SK-N-SH (cell line): ENCODE results near the gene PHETA2. TPM values are rescaled to one million over a fixed set of nuclear protein-coding genes. Genes with fewer than 3 reads are reported as not detected.
"Not testable (repeated sequence)": the region's sequence is repeated elsewhere in the genome, so short reads cannot be mapped to it uniquely, and the experiment has no call there.

Source experiments
- CTCF ChIA-PET: fragments of 300-600, 350-600 bp; formaldehyde crosslinking; extraction: SDS; loops from one replicate; lab custom pipeline; 2021; lab: Yijun Ruan, JAX
- POLR2A ChIA-PET: fragments of 350-600 bp; sonication (Branson Sonifier 250); formaldehyde crosslinking; extraction: SDS; loops from one replicate; lab custom pipeline; 2020; ENCODE audit warnings: antibody characterized with exemption, inconsistent platforms; lab: Yijun Ruan, JAX
- DNase-seq: peaks from one replicate; pipeline ENCODE4 v3.0.0; 2012
- H2AFZ ChIP-seq: fragments of 200-600 bp; sonication (generic); 2 replicates; pipeline ENCODE4 v1.8.1; 2016; ENCODE audit warnings: antibody characterized with exemption, mild to moderate bottlenecking, low read depth
- H3F3A ChIP-seq: fragments of 200-600 bp; sonication (generic); replicated peaks from 2 replicates; pipeline ENCODE3; 2016; ENCODE audit warnings: antibody characterized with exemption, mild to moderate bottlenecking; ENCODE audit not compliant: insufficient read depth
- H3K27ac ChIP-seq, 2 experiments: fragments of 200-500 bp in 1 of 2; fragments of 200-600 bp in 1 of 2; sonication (Bioruptor generic) in 1 of 2; sonication (generic), shearing (Covaris generic) in 1 of 2; 2 replicates each; pipeline versions ENCODE4 v1.5.1 to v1.6.1; 2014 to 2016; ENCODE audit warnings: low read depth in 2 of 2, inconsistent platforms in 1 of 2, low read length in 1 of 2, mild to moderate bottlenecking in 1 of 2, mixed read lengths in 1 of 2
- H3K27me3 ChIP-seq: fragments of 200-600 bp; sonication (generic), shearing (Covaris generic); 2 replicates; pipeline ENCODE4 v1.6.1; 2016; ENCODE audit warnings: mixed run types; ENCODE audit not compliant: insufficient read depth
- H3K36me3 ChIP-seq, 2 experiments: fragments of 200-500 bp in 1 of 2; fragments of 200-600 bp in 1 of 2; sonication (Bioruptor generic) in 1 of 2; sonication (generic) in 1 of 2; replicated peaks in 1 of 2; 2 replicates each; pipeline versions ENCODE3 to v1.5.1; 2014 to 2016; ENCODE audit warnings: low read length in 1 of 2, mild to moderate bottlenecking in 1 of 2; ENCODE audit not compliant: insufficient read depth in 2 of 2, control insufficient read depth in 1 of 2
- H3K4me1 ChIP-seq, 2 experiments: fragments of 200-500 bp in 1 of 2; fragments of 200-600 bp in 1 of 2; sonication (Bioruptor generic) in 1 of 2; sonication (generic), shearing (Covaris generic) in 1 of 2; 2 replicates each; pipeline versions ENCODE4 v1.5.1 to v1.6.1; 2014 to 2016; ENCODE audit warnings: low read depth in 1 of 2, low read length in 1 of 2, mixed run types in 1 of 2; ENCODE audit not compliant: insufficient read depth in 2 of 2, control insufficient read depth in 1 of 2
- H3K4me2 ChIP-seq: fragments of 200-600 bp; sonication (generic), shearing (Covaris generic); 2 replicates; pipeline ENCODE4 v1.6.1; 2017; ENCODE audit warnings: mixed run types
- H3K4me3 ChIP-seq, 2 experiments: fragments of 200-500 bp in 1 of 2; fragments of 200-600 bp in 1 of 2; sonication (Bioruptor generic) in 1 of 2; sonication (generic), shearing (Covaris generic) in 1 of 2; 2 replicates each; pipeline versions ENCODE4 v1.5.1 to v1.8.1; 2014 to 2016; ENCODE audit warnings: low read depth in 2 of 2, inconsistent platforms in 1 of 2, low read length in 1 of 2, mild to moderate bottlenecking in 1 of 2, mixed read lengths in 1 of 2, moderate library complexity in 1 of 2
- H3K79me2 ChIP-seq: fragments of 200-600 bp; sonication (generic); 2 replicates; pipeline ENCODE4 v1.8.1; 2017; ENCODE audit warnings: mild to moderate bottlenecking; ENCODE audit not compliant: insufficient read depth
- H3K9ac ChIP-seq: fragments of 200-600 bp; sonication (generic); 2 replicates; pipeline ENCODE4 v1.6.1; 2017; ENCODE audit warnings: mixed run types
- H3K9me2 ChIP-seq: fragments of 200-600 bp; sonication (generic); 2 replicates; pipeline ENCODE4 v1.6.1; 2017; ENCODE audit warnings: mixed run types
- H3K9me3 ChIP-seq: fragments of 200-600 bp; sonication (generic); 2 replicates; pipeline ENCODE4 v1.6.1; 2017; ENCODE audit warnings: mixed run types, mild to moderate bottlenecking, moderate library complexity
- H4K20me1 ChIP-seq: fragments of 200-600 bp; sonication (generic); 2 replicates; pipeline ENCODE4 v1.6.1; 2017; ENCODE audit warnings: mild to moderate bottlenecking, mixed run types; ENCODE audit not compliant: insufficient read depth
- CHD2 ChIP-seq: fragments of 150-350 bp; IDR thresholded peaks from 2 replicates; pipeline ENCODE4 v1.6.1; 2018; ENCODE audit warnings: low read length; ENCODE audit not compliant: partially characterized antibody
- EP300 ChIP-seq, 2 experiments: IDR thresholded peaks; 2 replicates each; pipeline versions ENCODE4 v1.4.0 to v1.6.1; 2012; ENCODE audit warnings: borderline replicate concordance in 1 of 2, low read depth in 1 of 2, low read length in 1 of 2
- FOSL2 ChIP-seq: IDR thresholded peaks from 2 replicates; pipeline ENCODE4 v1.4.0; 2012; ENCODE audit warnings: low read depth, mild to moderate bottlenecking, moderate library complexity, borderline replicate concordance
- FOXJ3 ChIP-seq: sonication (generic); formaldehyde crosslinking; IDR thresholded peaks from 2 replicates; pipeline ENCODE4 v1.5.1; 2020; ENCODE audit warnings: mild to moderate bottlenecking, missing genetic modification reagents
- GATA2 ChIP-seq: sonication (generic); formaldehyde crosslinking; IDR thresholded peaks from 2 replicates; pipeline ENCODE4 v1.5.0; 2020; ENCODE audit warnings: mild to moderate bottlenecking, missing genetic modification reagents
- JUND ChIP-seq: IDR thresholded peaks from 2 replicates; pipeline ENCODE4 v1.4.0; 2012
- MXI1 ChIP-seq: IDR thresholded peaks from 2 replicates; pipeline ENCODE4 v1.6.1; 2012; ENCODE audit warnings: mild to moderate bottlenecking, low read depth, low read length, improper control_type of control experiment
- NFIC ChIP-seq: IDR thresholded peaks from 2 replicates; pipeline ENCODE4 v1.4.0; 2012; ENCODE audit warnings: borderline replicate concordance
- POLR2AphosphoS5 ChIP-seq: IDR thresholded peaks from 2 replicates; pipeline ENCODE4 v1.6.1; 2012; ENCODE audit warnings: low read depth, low read length
- RAD21 ChIP-seq: IDR thresholded peaks from 2 replicates; pipeline ENCODE4 v1.6.1; 2012; ENCODE audit warnings: mild to moderate bottlenecking, low read length
- RCOR1 ChIP-seq: fragments of 150-350 bp; IDR thresholded peaks from 2 replicates; pipeline ENCODE4 v1.6.1; 2017; ENCODE audit warnings: antibody characterized with exemption, low read length
- RXRA ChIP-seq: IDR thresholded peaks from 2 replicates; pipeline ENCODE4 v1.4.0; 2012; ENCODE audit warnings: low read depth, mild to moderate bottlenecking, borderline replicate concordance
- SIN3A ChIP-seq: IDR thresholded peaks from 2 replicates; pipeline ENCODE4 v1.6.1; 2012; ENCODE audit warnings: low read depth, mild to moderate bottlenecking, low read length, moderate library complexity, borderline replicate concordance
- SMC3 ChIP-seq: IDR thresholded peaks from 2 replicates; pipeline ENCODE4 v1.6.1; 2012; ENCODE audit warnings: low read depth, low read length, improper control_type of control experiment
- TCF12 ChIP-seq: IDR thresholded peaks from 2 replicates; pipeline ENCODE4 v1.4.0; 2012
- TEAD4 ChIP-seq: IDR thresholded peaks from 2 replicates; pipeline ENCODE4 v1.4.0; 2012; ENCODE audit warnings: mild to moderate bottlenecking, borderline replicate concordance; ENCODE audit not compliant: insufficient read depth
- WGBS: methylation state at CpG from one replicate; pipeline ENCODE4 v1.1.6; 2017; ENCODE audit warnings: low lambda C conversion rate; 5-methylcytosine and 5-hydroxymethylcytosine counted together
- polyA plus RNA-seq, 3 experiments: library from polyadenylated mRNA; depleted of rRNA; stranded (reverse); fragments of >200 nt; gene quantifications; 2 replicates each; pipeline ENCODE4 v1.2.3, GENCODE V29; 2012
- TF ChIP-seq, protein P1 (sequence below): IDR thresholded peaks from 2 replicates; pipeline ENCODE4 v1.4.0; 2012; ENCODE audit warnings: low read depth, borderline replicate concordance
- TF ChIP-seq, protein P2 (sequence below): IDR thresholded peaks from 2 replicates; pipeline ENCODE4; 2012
- TF ChIP-seq, protein P3 (sequence below): IDR thresholded peaks from 2 replicates; pipeline ENCODE4 v1.4.0; 2012; ENCODE audit warnings: low read depth

PHETA2 gene
- polyA plus RNA-seq, 1 of the 3 experiments (the other 2 are of a cell fraction) = 0.05 TPM

DNA sequence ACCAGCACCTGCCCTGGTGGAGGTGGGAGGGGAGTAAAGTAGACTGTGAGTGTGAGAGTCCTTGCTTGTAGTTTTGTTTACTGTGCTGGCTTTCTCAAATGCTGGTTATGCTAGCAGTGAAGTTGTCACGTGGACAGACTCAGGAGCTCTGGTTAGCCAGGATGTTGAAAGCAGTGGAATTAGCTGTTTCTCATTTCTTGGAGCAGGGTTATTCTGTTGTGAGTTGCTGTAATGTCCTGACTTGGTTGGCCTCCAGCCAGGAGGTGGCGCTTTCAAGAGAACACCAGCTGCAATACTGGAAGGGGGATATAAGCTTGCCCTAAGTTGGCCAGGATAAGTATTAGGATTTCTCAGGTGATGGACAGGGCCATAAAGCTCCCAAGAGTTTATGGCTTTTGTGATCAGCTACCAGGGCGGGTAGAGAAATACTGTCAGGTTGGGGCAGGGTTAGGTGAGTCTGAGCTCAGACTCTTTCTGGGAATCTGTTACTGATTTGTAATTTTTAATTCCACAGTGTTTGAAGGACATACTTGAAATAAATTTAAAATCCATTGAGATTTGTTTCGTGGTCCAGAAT is 42.9 kb downstream of the PHETA2 start:
- no peaks in the 10 kb centered on the region for H3K9me3 ChIP-seq
- no peaks in the 10 kb centered on the region for H3K9me2 ChIP-seq
- no peaks in the 10 kb centered on the region for H4K20me1 ChIP-seq
- H3K36me3 ChIP-seq = no peaks in the 10 kb centered on the region
- 85% methylated on average over 2 of the region's 4 CpGs for WGBS
- no peak overlapping the region for H3K4me3 ChIP-seq
- H3K27ac ChIP-seq = no peak overlapping the region
- H3K79me2 ChIP-seq = no peaks in the 10 kb centered on the region
- H3K27me3 ChIP-seq = no peaks in the 10 kb centered on the region
- POLR2A ChIA-PET = no interaction called here
- DNase-seq = no peak
- H2AFZ ChIP-seq = no peak overlapping the region
- no peak overlapping the region for H3K4me2 ChIP-seq
- H3K9ac ChIP-seq = no peak overlapping the region
- no peaks in the 10 kb centered on the region for H3K4me1 ChIP-seq
- no peak for TF ChIP-seq TCF12
- TF ChIP-seq MXI1 = no peak
- no peak for TF ChIP-seq RAD21
- no peak for TF ChIP-seq RXRA
- TF ChIP-seq TEAD4 = no peak
- no peak for TF ChIP-seq EP300 (IDR thresholded peaks at IDR 0.05; ENCODE audit: borderline replicate concordance in 1 of 2, low read depth in 1 of 2, low read length in 1 of 2)
- TF ChIP-seq, protein P1, sequence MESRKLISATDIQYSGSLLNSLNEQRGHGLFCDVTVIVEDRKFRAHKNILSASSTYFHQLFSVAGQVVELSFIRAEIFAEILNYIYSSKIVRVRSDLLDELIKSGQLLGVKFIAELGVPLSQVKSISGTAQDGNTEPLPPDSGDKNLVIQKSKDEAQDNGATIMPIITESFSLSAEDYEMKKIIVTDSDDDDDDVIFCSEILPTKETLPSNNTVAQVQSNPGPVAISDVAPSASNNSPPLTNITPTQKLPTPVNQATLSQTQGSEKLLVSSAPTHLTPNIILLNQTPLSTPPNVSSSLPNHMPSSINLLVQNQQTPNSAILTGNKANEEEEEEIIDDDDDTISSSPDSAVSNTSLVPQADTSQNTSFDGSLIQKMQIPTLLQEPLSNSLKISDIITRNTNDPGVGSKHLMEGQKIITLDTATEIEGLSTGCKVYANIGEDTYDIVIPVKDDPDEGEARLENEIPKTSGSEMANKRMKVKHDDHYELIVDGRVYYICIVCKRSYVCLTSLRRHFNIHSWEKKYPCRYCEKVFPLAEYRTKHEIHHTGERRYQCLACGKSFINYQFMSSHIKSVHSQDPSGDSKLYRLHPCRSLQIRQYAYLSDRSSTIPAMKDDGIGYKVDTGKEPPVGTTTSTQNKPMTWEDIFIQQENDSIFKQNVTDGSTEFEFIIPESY = no peak
- TF ChIP-seq SMC3 = no peak
- no peak for TF ChIP-seq NFIC
- no peak for TF ChIP-seq CHD2
- TF ChIP-seq JUND = no peak
- TF ChIP-seq FOXJ3 = no peak
- no peak for TF ChIP-seq GATA2
- no peak for TF ChIP-seq SIN3A
- TF ChIP-seq FOSL2 = no peak
- no peak for TF ChIP-seq RCOR1
- TF ChIP-seq, protein P2, sequence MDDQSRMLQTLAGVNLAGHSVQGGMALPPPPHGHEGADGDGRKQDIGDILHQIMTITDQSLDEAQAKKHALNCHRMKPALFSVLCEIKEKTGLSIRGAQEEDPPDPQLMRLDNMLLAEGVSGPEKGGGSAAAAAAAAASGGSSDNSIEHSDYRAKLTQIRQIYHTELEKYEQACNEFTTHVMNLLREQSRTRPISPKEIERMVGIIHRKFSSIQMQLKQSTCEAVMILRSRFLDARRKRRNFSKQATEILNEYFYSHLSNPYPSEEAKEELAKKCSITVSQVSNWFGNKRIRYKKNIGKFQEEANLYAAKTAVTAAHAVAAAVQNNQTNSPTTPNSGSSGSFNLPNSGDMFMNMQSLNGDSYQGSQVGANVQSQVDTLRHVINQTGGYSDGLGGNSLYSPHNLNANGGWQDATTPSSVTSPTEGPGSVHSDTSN = no peak
- TF ChIP-seq POLR2AphosphoS5 = no peak
- TF ChIP-seq, protein P3, sequence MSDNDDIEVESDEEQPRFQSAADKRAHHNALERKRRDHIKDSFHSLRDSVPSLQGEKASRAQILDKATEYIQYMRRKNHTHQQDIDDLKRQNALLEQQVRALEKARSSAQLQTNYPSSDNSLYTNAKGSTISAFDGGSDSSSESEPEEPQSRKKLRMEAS = no peak
- TF ChIP-seq, all 33 proteins: peak for 0
- H3F3A ChIP-seq = no peaks in the 10 kb centered on the region
- CTCF ChIA-PET = interaction anchor here (0.8 to 1.1 kb wide), 2 partner anchors 314 to 327 kb away, joined by 3 read pairs; no protein-coding TSS in a partner anchor

DNA sequence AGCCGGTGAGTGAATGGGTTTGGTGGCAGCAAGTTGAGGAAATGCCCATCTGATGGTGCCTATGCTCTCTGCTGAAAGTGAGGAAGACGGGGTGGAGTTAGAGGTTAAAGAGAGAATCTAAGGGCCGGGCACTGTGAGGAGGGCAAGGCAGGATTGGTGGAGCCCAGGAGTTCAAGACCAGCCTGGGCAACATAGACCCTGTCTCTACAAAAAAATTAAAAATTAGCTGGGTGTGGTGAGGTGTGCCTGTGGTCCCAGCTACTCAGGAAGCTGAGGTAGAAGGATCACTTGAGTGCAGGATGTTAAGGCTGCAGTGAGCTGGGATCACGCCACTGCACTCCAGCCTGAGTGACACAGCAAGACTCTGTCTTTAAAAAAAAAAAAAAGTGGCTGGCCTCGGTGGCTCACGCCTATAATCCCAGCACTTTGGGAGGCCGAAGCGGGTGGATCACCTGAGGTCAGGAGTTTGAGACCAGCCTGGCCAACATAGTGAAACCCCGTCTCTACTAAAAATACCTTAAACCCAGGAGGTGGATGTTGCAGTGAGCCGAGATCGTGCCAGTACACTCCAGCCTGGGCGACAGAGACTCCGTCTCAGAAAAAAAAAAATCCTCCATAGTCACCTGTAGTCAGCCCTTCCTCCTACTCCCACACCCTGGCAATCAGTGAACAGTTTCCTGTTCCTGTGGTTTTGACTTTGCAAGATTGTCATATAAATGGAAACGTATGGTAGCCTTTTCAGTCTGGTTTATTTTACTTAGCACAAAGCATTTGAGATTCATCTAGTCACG is 46.4 kb downstream of the PHETA2 start:
- CTCF ChIA-PET, H3K27me3 ChIP-seq, H3K4me2 ChIP-seq, H3K4me1 ChIP-seq, DNase-seq, H3K9me2 ChIP-seq, POLR2A ChIA-PET, H3F3A ChIP-seq, H3K4me3 ChIP-seq, H2AFZ ChIP-seq, H3K79me2 ChIP-seq, H3K9me3 ChIP-seq, H3K9ac ChIP-seq, H4K20me1 ChIP-seq, H3K36me3 ChIP-seq, H3K27ac ChIP-seq: not testable (repeated sequence)
- WGBS = 89% methylated on average over 10 of the region's 15 CpGs

DNA sequence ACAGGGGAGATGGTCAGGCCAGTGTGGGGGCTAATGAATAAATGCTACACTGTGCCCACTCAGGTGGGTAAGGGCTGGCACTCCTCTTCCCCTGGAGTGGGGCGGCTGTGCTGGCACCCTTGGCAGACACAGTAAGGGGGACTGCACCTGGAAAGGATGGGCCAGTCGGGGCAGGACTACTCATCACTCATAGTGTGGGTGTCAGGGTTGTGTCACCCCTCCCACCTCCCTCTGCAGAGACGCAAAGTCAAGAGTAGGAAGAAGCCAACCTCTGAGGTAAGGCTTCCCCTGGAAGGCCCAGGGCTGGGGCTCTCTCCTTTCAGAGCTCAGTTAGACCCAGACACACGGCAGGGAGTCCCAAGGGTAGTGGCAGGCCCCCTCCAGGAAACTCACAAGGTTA is 49.5 kb downstream of the PHETA2 start:
- H3K36me3 ChIP-seq, H3K79me2 ChIP-seq, H3K4me2 ChIP-seq, H3K9me2 ChIP-seq, H4K20me1 ChIP-seq, H3K27ac ChIP-seq, H3K9me3 ChIP-seq, H3K9ac ChIP-seq, H3F3A ChIP-seq, POLR2A ChIA-PET, DNase-seq, H3K27me3 ChIP-seq, H2AFZ ChIP-seq, H3K4me1 ChIP-seq, H3K4me3 ChIP-seq: not testable (repeated sequence)
- no CpG with 5 or more reads among the region's 4 CpGs for WGBS
- CTCF ChIA-PET = interaction anchor here (2.1 kb wide), 1 partner anchor 11 kb away, joined by 7 read pairs; no protein-coding TSS in a partner anchor
